ENCODE results near the gene MIEN1.

MIEN1 gene

GRCh38 chr17:39742126-39742855 is 12.0 kb upstream of the MIEN1 start:
- Histone ChIP-seq H3K27ac (no peak overlapping the region), H3K4me1 (peaks cover 6 to 33% (median 27%) of the 10 kb centered on the region in 4 donors), H3K9me3 (no peaks in the 10 kb centered on the region), H3K4me3 (no peak overlapping the region), H3K36me3 (peaks cover 0 to 44% (median 0%) of the 10 kb centered on the region in 3 donors), H3K27me3 (peaks cover 11 to 90% of the 10 kb centered on the region in 2 donors)
- intact Hi-C loops (cut with DNase I; ENCODE audit: low total_unique reads), result no loop called here
- TF ChIP-seq, protein P1, sequence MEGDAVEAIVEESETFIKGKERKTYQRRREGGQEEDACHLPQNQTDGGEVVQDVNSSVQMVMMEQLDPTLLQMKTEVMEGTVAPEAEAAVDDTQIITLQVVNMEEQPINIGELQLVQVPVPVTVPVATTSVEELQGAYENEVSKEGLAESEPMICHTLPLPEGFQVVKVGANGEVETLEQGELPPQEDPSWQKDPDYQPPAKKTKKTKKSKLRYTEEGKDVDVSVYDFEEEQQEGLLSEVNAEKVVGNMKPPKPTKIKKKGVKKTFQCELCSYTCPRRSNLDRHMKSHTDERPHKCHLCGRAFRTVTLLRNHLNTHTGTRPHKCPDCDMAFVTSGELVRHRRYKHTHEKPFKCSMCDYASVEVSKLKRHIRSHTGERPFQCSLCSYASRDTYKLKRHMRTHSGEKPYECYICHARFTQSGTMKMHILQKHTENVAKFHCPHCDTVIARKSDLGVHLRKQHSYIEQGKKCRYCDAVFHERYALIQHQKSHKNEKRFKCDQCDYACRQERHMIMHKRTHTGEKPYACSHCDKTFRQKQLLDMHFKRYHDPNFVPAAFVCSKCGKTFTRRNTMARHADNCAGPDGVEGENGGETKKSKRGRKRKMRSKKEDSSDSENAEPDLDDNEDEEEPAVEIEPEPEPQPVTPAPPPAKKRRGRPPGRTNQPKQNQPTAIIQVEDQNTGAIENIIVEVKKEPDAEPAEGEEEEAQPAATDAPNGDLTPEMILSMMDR (IDR thresholded peaks at IDR 0.05), result no peak
- DNase-seq, result no peak

DNA sequence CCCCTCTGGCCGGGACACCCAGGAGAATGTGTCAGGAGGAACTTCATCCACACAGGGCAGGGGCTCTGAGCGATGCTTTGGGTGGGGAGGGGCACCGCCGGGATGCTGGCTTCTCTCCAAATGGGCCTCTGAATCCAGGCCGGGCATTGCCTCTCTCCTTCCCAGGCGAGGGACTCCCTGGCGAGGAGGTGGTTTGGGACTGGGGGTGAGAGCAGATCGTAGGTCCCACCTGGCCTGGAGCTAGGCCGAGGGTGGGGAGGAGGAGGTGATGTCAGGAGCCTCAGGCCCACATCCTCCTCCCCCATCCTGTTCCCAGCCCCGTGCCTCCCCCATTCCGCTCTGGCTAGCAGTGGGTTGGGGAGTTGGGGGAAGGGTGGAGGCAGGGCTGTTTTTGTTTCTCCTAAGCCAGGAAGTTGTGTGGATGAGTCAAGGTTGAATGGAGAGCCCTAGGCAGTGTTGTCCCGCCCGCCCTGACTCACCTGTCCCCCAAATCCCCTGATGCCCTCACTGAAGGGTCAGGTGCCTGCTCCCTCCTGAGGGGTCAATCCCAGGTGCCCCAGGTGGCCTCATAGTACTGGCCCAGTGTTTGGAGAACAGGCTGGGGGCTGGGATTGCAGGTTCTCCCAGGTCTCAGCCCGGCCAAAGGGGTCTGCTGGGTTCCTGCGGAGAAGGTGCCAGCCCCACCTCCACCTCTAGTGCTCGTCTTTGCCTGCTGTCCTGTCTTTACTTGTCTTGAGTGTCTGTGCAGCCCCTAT is 10.2 kb upstream of the MIEN1 start:
- peaks cover 11 to 99% of the 10 kb centered on the region in 2 donors for H3K27me3 ChIP-seq
- no peak overlapping the region for H3K27ac ChIP-seq
- no peak for DNase-seq
- H3K4me1 ChIP-seq, result peaks cover 6 to 38% (median 27%) of the 10 kb centered on the region in 4 donors
- H3K9me3 ChIP-seq, result no peaks in the 10 kb centered on the region
- TF ChIP-seq, protein P1 (IDR thresholded peaks at IDR 0.05), result no peak
- peaks cover 0 to 29% (median 0%) of the 10 kb centered on the region in 3 donors for H3K36me3 ChIP-seq
- intact Hi-C loops (cut with DNase I; ENCODE audit: low total_unique reads), result no loop called here
- H3K4me3 ChIP-seq, result no peak overlapping the region

- Histone ChIP-seq H3K27me3 (peaks cover 11 to 93% of the 10 kb centered on the region in 2 donors), H3K4me3 (peak overlapping the region in 1 of 2 donors; percentile 9), H3K36me3 (peaks cover 0 to 23% (median 0%) of the 10 kb centered on the region in 3 donors), H3K4me1 (peaks cover 6 to 38% (median 27%) of the 10 kb centered on the region in 4 donors), H3K27ac (no peak overlapping the region), H3K9me3 (no peaks in the 10 kb centered on the region)
- TF ChIP-seq, protein P1 (IDR thresholded peaks at IDR 0.05), result no peak
- intact Hi-C loops (cut with DNase I; ENCODE audit: low total_unique reads), result no loop called here
- DNase-seq, result no peak
Observed at GRCh38 chr17:39739885-39740356, 9.6 kb upstream of the MIEN1 start.

DNA sequence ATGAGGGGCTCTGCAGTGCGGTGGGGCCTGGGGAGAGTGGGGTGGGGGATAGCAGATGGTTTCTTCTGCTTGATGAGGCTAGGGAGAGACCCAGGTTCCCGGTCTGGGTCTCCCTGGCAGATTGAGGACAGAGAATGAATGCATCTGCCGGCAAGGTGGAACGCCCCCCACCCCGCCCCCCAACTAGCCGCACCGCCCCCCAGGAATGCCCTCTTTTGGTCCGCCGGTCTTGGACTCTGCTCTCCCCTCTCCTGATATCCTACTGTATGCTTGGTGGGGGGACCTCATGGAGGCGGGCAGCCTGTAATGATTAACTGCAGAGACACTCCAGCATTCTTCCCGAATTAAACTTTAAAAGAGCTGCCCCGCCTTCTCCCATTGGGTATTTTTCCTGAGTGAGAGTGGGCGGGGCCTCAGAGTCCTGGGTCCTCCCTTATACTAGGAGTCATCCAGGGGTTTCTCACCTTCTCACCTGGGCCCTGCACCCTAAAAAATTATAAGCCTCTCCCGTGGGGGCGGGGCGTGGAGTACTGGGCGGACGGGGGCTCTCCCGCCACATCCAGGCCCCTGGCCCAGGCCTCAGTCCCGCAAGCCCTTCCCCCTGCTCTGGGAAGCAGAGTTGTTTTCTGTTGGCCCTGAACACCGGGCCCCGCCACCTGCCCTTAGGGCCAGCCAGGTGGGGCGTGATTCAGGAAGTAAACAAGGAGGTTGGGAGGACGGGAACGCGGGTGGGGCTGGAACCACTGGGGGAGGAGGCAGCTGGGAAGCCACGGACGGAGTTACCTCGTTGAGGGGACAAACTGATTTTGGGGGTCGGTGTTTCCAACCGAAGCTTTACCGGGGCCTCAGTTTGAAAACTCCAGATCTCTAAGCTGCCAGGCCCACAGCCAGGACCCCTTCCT is 8.9 kb upstream of the MIEN1 start:
- TF ChIP-seq, protein P1 (IDR thresholded peaks at IDR 0.05), result no peak
- DNase-seq, result peak in 1 of 2 donors; percentile 36
- Histone ChIP-seq H3K27ac (no peak overlapping the region), H3K4me1 (peaks cover 6 to 38% (median 27%) of the 10 kb centered on the region in 4 donors), H3K27me3 (peaks cover 11 to 86% of the 10 kb centered on the region in 2 donors), H3K9me3 (no peaks in the 10 kb centered on the region), H3K36me3 (peaks cover 0 to 16% (median 0%) of the 10 kb centered on the region in 3 donors), H3K4me3 (peak overlapping the region; percentile 9 to 29)
- intact Hi-C loops (cut with DNase I; ENCODE audit: low total_unique reads), result no loop called here

DNA sequence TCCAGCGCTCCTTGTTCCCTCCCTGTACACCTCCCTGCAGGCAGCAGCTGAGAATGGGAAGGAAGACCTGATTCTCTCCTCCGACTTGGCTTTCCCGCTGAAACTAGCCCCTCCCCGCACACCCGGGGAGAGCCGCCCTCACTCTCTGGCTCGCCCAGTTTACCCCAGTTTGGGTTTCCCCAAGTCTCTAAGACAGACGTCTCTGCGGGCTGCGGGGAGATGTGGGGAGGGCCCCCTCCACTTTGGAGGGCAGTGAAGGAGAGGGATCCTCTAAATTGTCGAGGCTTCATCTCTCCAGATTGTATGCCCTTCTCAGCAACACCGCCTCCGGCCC is 8.2 kb upstream of the MIEN1 start:
- peak overlapping the region; percentile 9 to 29 for H3K4me3 ChIP-seq
- H3K36me3 ChIP-seq, result peaks cover 0 to 13% (median 0%) of the 10 kb centered on the region in 3 donors
- H3K4me1 ChIP-seq, result peaks cover 6 to 38% (median 27%) of the 10 kb centered on the region in 4 donors
- intact Hi-C loops (cut with DNase I; ENCODE audit: low total_unique reads), result no loop called here
- H3K27me3 ChIP-seq, result peaks cover 11 to 80% of the 10 kb centered on the region in 2 donors
- no peak overlapping the region for H3K27ac ChIP-seq
- no peaks in the 10 kb centered on the region for H3K9me3 ChIP-seq
- TF ChIP-seq, protein P1 (IDR thresholded peaks at IDR 0.05), result no peak
- DNase-seq, result no peak

All from tibial artery (tissue), 4 donors.